ENCODE measurements around the gene TESMIN.
A peak's percentile ranks its signal among the peaks of the same experiment; 100 is the strongest.

Gene TESMIN

DNA sequence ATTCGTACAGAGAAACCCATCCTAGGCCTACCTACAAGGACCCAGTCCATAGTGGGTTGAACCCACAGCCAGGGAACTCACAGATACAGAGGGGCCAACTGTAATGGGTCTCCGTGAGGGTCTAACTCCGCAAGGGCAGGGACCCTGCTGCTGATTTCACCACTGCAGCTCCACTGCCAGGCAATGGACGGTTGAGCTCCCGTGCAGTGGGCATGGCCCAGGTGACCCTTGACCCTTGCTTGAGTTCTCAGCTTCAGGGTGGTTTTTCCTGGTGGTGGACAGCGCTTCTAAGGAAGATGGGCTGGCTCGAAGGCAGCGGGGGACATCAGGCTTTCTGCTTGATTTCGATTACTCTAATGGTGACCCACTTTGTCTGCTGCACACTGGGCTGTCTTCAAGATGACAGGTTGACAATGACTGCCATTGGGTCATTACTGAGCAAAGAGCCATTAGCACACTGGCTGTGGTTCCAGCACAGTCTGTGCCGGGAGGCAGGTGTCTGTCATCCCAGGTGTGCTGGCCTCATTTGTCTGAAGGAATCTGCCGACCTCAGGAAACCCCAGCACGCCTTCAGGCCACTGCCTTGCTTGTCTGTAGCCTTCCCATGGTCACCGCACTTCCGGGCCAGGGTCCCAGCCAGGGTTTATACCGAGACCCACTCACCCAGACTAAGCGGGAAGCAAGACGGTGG lies 70.6 kb downstream of the TESMIN start:
- no peak for DNase-seq

DNA sequence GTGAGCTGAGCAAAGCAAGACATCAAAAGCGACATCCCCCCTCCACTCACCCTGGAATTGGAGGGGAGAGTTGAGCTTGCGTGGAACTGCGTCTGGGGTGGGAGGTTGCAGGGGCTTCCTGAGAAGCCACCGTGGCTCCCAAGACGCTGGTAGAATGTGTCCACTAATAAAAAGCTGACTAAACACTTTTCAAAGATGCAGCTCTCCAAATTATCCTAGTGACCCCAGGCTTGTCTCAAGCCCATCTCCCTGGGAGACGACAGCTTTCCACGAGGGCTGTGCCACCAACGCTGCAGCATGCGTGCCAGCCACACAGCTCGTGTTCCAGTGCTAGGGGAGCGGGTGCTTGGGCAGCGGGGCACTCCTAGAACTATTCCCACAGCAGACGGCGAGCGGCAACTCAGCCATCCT lies 73.3 kb downstream of the TESMIN start:
- DNase-seq = no peak

- no peak for DNase-seq
Observed at GRCh38 chr11:68677432-68677831, 73.9 kb downstream of the TESMIN start.

- no peak for DNase-seq
Observed at GRCh38 chr11:68674461-68674860, 76.9 kb downstream of the TESMIN start.

- no peak for DNase-seq
Observed at GRCh38 chr11:68673991-68674390, 77.3 kb downstream of the TESMIN start.

GRCh38 chr11:68673306-68673945 lies 77.9 kb downstream of the TESMIN start:
- DNase-seq = no peak

GRCh38 chr11:68670208-68670992 lies 80.9 kb downstream of the TESMIN start:
- DNase-seq = no peak

- no peak for DNase-seq
Observed at GRCh38 chr11:68669301-68670090, 81.8 kb downstream of the TESMIN start.

- no peak for DNase-seq
Observed at GRCh38 chr11:68667511-68668500, 83.5 kb downstream of the TESMIN start.

DNA sequence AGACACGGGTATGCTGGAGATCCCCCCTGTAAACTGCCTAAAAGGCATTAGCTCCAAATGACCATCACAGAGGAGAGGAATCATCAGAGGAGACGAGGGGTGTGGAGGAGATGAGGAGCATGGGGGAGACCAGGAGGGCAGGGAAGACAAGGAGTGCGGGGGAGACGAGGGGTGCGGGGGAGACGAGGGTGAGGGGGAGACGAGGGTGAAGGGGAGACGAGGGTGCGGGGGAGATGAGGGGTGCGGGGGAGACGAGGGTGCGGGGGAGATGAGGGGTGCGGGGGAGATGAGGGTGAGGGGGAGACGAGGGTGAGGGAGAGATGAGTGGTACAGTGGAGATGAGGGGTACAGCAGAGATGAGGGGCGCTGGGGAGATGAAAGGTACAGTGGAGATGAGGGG lies 84.5 kb downstream of the TESMIN start:
- no peak for DNase-seq

- no peak for DNase-seq
Observed at GRCh38 chr11:68665436-68665835, 85.9 kb downstream of the TESMIN start.

- DNase-seq = no peak
Observed at GRCh38 chr11:68664906-68665305, 86.4 kb downstream of the TESMIN start.

DNA sequence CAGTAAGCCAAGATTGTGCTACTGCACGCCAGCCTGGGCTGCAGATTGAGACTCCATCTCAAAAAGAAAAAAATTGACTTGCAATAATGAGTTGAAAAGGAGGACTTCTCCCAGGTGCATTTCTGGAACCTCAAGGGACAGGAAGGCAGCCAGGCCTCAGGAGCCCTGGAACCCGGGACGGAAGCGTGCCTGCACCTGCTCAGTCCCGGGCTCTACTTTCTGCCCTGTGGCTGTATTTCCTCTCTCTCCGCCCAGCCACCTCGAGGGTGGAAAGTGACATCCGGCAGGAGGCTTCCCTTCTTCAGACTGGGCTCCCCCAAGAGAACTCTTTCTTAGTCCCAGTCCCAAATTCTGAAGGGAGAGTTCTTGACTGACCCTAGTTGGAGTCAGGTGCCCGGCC lies 87.2 kb downstream of the TESMIN start:
- DNase-seq = no peak

DNA sequence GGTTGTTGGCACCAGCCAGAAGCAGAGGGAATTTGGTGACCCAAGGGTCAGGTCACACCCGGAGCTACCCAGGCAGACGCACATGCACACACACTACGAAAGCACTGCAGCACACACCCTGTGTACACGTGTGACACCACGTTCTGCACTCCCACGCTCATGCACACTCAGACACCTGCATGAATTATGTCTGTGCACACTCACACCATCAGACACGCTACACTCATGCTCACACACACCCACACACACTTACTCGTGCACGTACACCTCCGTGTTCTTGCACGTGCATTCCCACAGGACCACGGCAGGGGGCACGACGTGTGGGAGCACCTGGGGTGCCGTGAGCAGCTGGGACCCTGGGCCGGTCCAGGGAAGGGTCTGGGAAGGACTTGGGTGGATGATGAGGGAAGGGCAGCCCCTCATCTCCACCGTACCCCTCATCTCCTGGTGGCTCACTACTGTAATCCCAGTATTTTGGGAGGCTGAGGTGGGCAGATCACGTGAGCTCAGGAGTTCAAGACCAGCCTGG lies 87.8 kb downstream of the TESMIN start:
- no peak for DNase-seq

- no peak for DNase-seq
Observed at GRCh38 chr11:68661697-68662603, 89.4 kb downstream of the TESMIN start.

DNA sequence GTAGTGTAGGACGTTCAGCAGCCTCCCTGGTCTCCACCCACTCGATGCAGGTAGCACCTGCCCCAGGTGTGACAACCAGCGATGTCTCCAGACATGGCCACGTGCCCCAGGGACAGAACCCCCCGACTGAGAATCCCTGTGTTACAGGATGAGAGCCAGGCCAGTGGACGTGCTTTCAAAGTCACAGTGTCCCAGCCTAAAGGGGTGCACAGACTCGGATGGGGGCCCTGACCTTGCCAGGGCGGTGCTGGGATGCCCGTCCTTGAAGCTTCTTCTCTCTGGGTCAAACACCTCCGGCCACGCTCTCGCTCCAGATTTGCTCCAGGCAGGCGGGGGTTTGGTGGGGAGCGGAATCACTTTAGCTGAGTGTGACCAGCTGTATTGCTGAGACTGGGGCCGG lies 90.3 kb downstream of the TESMIN start:
- no peak for DNase-seq

GRCh38 chr11:68660066-68660810 lies 91.1 kb downstream of the TESMIN start:
- no peak for DNase-seq

GRCh38 chr11:68659158-68659921 lies 92.0 kb downstream of the TESMIN start:
- peak; percentile 96 to 99 for DNase-seq

DNA sequence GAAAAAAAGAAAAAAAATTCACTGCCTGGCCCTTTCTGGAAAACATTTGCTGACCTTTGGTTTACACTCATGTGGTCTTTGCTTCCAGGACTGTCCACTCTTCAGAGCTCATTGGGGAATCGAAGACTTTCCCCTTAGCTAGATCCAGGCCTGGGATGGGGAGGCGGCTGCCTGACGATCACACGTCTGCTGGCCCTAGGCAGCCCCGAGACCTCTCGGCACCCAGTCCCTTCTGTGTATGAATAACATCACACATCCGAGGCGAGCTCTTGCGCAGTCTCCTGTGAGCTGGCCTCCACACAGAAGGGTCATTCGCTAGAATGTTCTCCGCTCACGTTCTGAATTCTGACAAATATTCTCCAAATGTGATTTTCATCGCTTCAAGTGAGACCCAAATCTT lies 92.7 kb downstream of the TESMIN start:
- no peak for DNase-seq
